Measurements from ENCODE around the gene CCNB1. TPM values are rescaled to one million over a fixed set of nuclear protein-coding genes. Genes with fewer than 3 reads are reported as not detected.

CCNB1 gene
- total RNA-seq, 2 donors from 2014 or later, result 1.2 to 5.6 TPM

DNA sequence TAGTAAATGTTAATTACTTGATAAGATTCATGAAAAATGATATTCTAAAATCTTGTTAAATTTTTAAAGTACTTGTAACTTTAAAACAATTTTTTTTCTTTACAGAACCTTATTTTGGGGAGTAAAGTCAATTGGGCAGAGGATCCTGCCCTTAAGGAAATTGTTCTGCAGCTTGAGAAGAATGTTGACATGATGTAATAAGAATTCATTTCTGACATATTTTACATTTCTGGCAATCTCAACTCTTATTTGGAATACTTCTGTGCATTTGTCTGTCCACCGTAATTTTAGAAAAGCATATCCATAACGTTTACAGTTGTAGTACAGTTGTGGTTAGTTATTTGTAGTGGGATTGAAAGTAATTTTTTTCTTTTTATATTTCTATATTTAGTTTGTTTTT, 42.7 kb downstream of the CCNB1 start:
- no peaks in the 10 kb centered on the region for H3K4me1 ChIP-seq
- no peak overlapping the region for H3K27ac ChIP-seq
- no peaks in the 10 kb centered on the region for H3K9me3 ChIP-seq
- no peak for TF ChIP-seq CTCF (IDR thresholded peaks at IDR 0.05)
- H3K4me3 ChIP-seq, result no peak overlapping the region
- no peak for DNase-seq (ENCODE audit: low spot score)
- H3K36me3 ChIP-seq, result no peaks in the 10 kb centered on the region
- H3K27me3 ChIP-seq, result no peaks in the 10 kb centered on the region

DNA sequence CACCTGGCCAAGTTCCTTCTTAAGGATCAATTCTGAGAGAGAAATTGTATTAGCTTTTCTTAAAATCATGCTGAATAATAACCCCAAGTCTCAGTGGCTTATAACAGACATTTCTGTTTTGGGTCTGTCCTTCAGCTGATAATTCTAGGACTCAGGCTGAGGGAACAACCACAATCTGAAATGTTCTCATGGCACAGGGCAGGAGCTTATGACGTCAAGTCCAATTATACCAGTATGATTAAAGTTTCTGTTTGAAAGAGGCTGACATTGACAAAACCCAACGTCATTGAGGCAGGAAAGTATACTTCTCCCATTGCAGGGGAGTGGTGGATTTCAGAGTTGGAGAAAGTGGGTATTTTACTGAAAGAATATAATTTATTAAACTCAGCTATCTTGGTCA, 44.2 kb downstream of the CCNB1 start:
- H3K27ac ChIP-seq, result no peak overlapping the region

GRCh38 chr5:69212022-69212421, 45.1 kb downstream of the CCNB1 start:
- Histone ChIP-seq H3K27ac (no peak overlapping the region), H3K9me3 (no peaks in the 10 kb centered on the region)
- no peak for TF ChIP-seq CTCF (IDR thresholded peaks at IDR 0.05)

More for the DNA sequence above, 44.2 kb downstream of the CCNB1 start:
- no peak for DNase-seq (ENCODE audit: low spot score)
- no peaks in the 10 kb centered on the region for H3K36me3 ChIP-seq
- H3K4me3 ChIP-seq, result no peak overlapping the region
- no peak for TF ChIP-seq CTCF (IDR thresholded peaks at IDR 0.05)
- no peaks in the 10 kb centered on the region for H3K4me1 ChIP-seq
- no peaks in the 10 kb centered on the region for H3K27me3 ChIP-seq
- H3K9me3 ChIP-seq, result no peaks in the 10 kb centered on the region

DNA sequence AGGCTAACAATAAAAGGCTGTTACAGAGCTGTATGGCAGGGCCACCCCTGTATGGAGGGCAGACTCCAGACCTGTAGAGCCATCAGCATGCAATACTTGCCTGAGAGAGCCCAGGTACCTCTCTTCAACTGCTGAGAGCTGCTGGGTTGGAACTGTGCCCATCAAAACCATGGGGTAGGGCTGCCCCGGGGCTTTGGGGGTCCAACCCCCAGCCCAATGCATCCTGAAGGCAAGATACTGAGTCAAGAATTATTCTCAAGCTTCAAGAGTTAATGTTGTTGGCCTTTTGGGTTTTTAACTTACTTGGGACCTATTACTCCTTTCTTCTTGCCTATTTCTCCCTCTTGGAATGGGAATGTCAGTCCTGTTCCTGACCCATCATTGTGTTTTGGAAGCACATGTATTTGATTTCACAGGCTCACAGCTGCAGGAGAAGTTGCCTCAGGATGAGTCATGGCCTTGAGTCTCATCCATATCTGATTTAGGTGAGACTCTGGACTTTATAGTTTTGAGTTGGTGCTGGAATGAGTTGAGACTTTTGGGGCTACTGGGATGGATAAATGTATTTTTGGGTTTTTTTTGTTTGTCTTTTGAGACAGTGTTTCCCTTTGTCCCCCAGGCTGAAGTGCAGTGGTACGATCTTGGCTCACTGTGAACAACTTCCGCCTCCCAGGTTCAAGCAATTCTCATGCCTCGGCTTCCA, 46.7 kb downstream of the CCNB1 start:
- Histone ChIP-seq H3K4me3 (no peak overlapping the region), H3K27ac (no peak overlapping the region), H3K4me1 (peaks cover 0 to 6% of the 10 kb centered on the region in 2 donors), H3K9me3 (no peaks in the 10 kb centered on the region), H3K36me3 (no peaks in the 10 kb centered on the region), H3K27me3 (no peaks in the 10 kb centered on the region)
- DNase-seq (ENCODE audit: low spot score), result no peak
- no peak for TF ChIP-seq CTCF (IDR thresholded peaks at IDR 0.05)

More at GRCh38 chr5:69212022-69212421, 45.1 kb downstream of the CCNB1 start:
- Histone ChIP-seq H3K27me3 (no peaks in the 10 kb centered on the region), H3K4me1 (peaks cover 0 to 2% of the 10 kb centered on the region in 2 donors), H3K36me3 (no peaks in the 10 kb centered on the region), H3K4me3 (no peak overlapping the region)
- DNase-seq (ENCODE audit: low spot score), result no peak

DNA sequence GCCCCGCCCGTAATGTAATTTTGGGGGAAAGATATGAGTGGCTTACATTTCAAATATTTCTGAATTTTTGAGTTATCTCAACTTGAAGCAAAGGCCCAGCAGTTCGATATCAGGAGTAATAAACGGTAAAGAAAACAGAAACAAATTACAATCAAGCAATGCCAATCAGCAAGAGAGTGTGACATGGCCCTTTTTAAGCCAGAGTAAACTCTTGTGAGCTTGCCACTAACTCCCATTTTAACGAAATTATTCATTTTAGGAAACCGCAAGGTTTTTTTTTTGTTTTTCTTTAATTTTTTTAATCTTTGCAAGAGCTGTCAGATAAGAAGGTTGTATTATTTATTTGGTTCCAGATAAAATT, 50.2 kb downstream of the CCNB1 start:
- Histone ChIP-seq H3K27me3 (no peaks in the 10 kb centered on the region), H3K36me3 (no peaks in the 10 kb centered on the region), H3K4me1 (peaks cover 0 to 16% of the 10 kb centered on the region in 2 donors), H3K9me3 (no peaks in the 10 kb centered on the region), H3K4me3 (peak overlapping the region; percentile 88 to 92), H3K27ac (no peak overlapping the region)
- no peak for TF ChIP-seq CTCF (IDR thresholded peaks at IDR 0.05)
- DNase-seq (ENCODE audit: low spot score), result no peak

Data from right atrium auricular region (tissue), 2 donors.